K562 (cell line): ENCODE results near the gene CYP4F12. TPM values are rescaled to one million over a fixed set of nuclear protein-coding genes. Genes with fewer than 3 reads are reported as not detected.

Source experiments
- ARID1B ChIP-seq: fragments of 450-650 bp; IDR thresholded peaks from 2 replicates; pipeline ENCODE4 v1.6.1; 2016; ENCODE audit warnings: antibody characterized with exemption, mild to moderate bottlenecking, inconsistent platforms
- CBFB ChIP-seq: sonication (generic); formaldehyde crosslinking; IDR thresholded peaks from 2 replicates; pipeline ENCODE4 v1.4.0; 2020; ENCODE audit warnings: mild to moderate bottlenecking, missing genetic modification reagents
- CTBP1 ChIP-seq: fragments of 450-650 bp; IDR thresholded peaks from 2 replicates; pipeline ENCODE4 v1.6.1; 2016; ENCODE audit warnings: borderline replicate concordance
- DACH1 ChIP-seq: fragments of 450-650 bp; IDR thresholded peaks from 2 replicates; pipeline ENCODE4 v1.6.1; 2018; ENCODE audit not compliant: partially characterized antibody
- EHMT2 ChIP-seq: fragments of 450-650 bp; IDR thresholded peaks from 2 replicates; pipeline ENCODE4 v1.6.1; 2018; ENCODE audit warnings: antibody characterized with exemption
- ESRRA ChIP-seq: fragments of 450-650 bp; IDR thresholded peaks from 2 replicates; pipeline ENCODE4 v1.6.1; 2014; ENCODE audit warnings: low read depth, mild to moderate bottlenecking, moderate library complexity, borderline replicate concordance
- GTF3C2 ChIP-seq: IDR thresholded peaks from 3 replicates; pipeline ENCODE4 v1.6.1; 2011; ENCODE audit warnings: borderline replicate concordance, mild to moderate bottlenecking, moderate library complexity; ENCODE audit not compliant: insufficient read length; ENCODE audit errors: extremely low read depth
- HMBOX1 ChIP-seq: sonication (generic); IDR thresholded peaks from 2 replicates; pipeline ENCODE4 v1.6.1; 2016
- NFIC ChIP-seq: fragments of 450-650 bp; IDR thresholded peaks from 2 replicates; pipeline ENCODE4 v1.6.1; 2017; ENCODE audit warnings: mild to moderate bottlenecking, inconsistent platforms
- NFYB ChIP-seq: IDR thresholded peaks from 2 replicates; pipeline ENCODE4 v1.6.1; 2011; ENCODE audit warnings: mild to moderate bottlenecking, moderate library complexity; ENCODE audit not compliant: insufficient read length; ENCODE audit errors: extremely low read depth
- NR1H2 ChIP-seq: sonication (generic); formaldehyde crosslinking; IDR thresholded peaks from 2 replicates; pipeline ENCODE4 v1.4.0; 2020; ENCODE audit warnings: mild to moderate bottlenecking, missing genetic modification reagents
- NRF1 ChIP-seq, 2 experiments: fragments of 450-650 bp; IDR thresholded peaks in 1 of 2; conservative IDR thresholded peaks in 1 of 2; 2 replicates each; pipeline ENCODE4 v1.6.1; 2014; ENCODE audit warnings: mild to moderate bottlenecking in 2 of 2
- PCBP2 ChIP-seq: fragments of 200-400 bp; formaldehyde crosslinking; IDR thresholded peaks from 2 replicates; pipeline ENCODE4 v1.6.1; 2018; ENCODE audit warnings: low read length, low read depth, mild to moderate bottlenecking, moderate library complexity; ENCODE audit not compliant: poor library complexity, severe bottlenecking
- RBM17 ChIP-seq: fragments of 200-400 bp; formaldehyde crosslinking; IDR thresholded peaks from 2 replicates; pipeline ENCODE4 v1.6.1; 2017; ENCODE audit warnings: low read depth, mild to moderate bottlenecking, low read length, borderline replicate concordance
- SMARCB1 ChIP-seq: IDR thresholded peaks from 2 replicates; pipeline ENCODE4 v1.6.1; 2011; ENCODE audit warnings: improper control_type of control experiment, low read depth; ENCODE audit not compliant: insufficient read length
- TBL1XR1 ChIP-seq, 2 experiments: IDR thresholded peaks; 2 replicates each; pipeline ENCODE4 v1.6.1; 2012; ENCODE audit warnings: improper control_type of control experiment in 2 of 2, low read length in 2 of 2, mild to moderate bottlenecking in 1 of 2
- ZBTB8A ChIP-seq: fragments of 450-650 bp; IDR thresholded peaks from 2 replicates; pipeline ENCODE4 v1.6.1; 2018; ENCODE audit warnings: mild to moderate bottlenecking, moderate library complexity; ENCODE audit not compliant: partially characterized antibody
- ZKSCAN1 ChIP-seq: fragments of 150-350 bp; IDR thresholded peaks from 2 replicates; pipeline ENCODE4 v1.6.1; 2016; ENCODE audit warnings: low read depth, low read length
- ZMIZ1 ChIP-seq, 2 experiments: fragments of 150-350 bp in 1 of 2; IDR thresholded peaks; 2 replicates each; pipeline ENCODE4 v1.6.1; 2012 to 2016; ENCODE audit warnings: low read depth in 2 of 2, low read length in 2 of 2, mild to moderate bottlenecking in 1 of 2, moderate library complexity in 1 of 2
- ZNF282 ChIP-seq: sonication (generic); formaldehyde crosslinking; IDR thresholded peaks from 2 replicates; pipeline ENCODE4 v1.8.1; 2023; ENCODE audit warnings: missing genetic modification reagents
- ZNF785 ChIP-seq: fragments of 250-450 bp; sonication (Bioruptor Pico); IDR thresholded peaks from 2 replicates; pipeline ENCODE4 v1.4.0; 2020; ENCODE audit warnings: mild to moderate bottlenecking
- polyA plus RNA-seq, 8 experiments: library from polyadenylated mRNA; depleted of rRNA in 4 of 8; stranded (reverse) in 5 of 8; unstranded in 3 of 8; fragments of >200 nt; fragmentation: Nextera tagmentation in 2 of 8; fragmentation: Illumina TruSeq in 1 of 8; extraction: Ambion mirVana in 2 of 8; extraction: Trizol in 1 of 8; gene quantifications; 2 replicates each; pipeline versions ENCODE4 v1.2.1 to v1.2.3, GENCODE V29; 2011 to 2014; ENCODE audit warnings: inconsistent platforms in 1 of 8, missing spikeins in 1 of 8
- total RNA-seq, 7 experiments: library from RNA; depleted of rRNA in 6 of 7; stranded (reverse); fragments of >200 nt in 6 of 7; fragmentation: Illumina TruSeq in 2 of 7; extraction: Trizol in 2 of 7; gene quantifications; 2 replicates each; pipeline versions ENCODE4 v1.2.1 to v1.2.3, GENCODE V29; 2011 to 2021; ENCODE audit warnings: low replicate concordance in 1 of 7

Gene CYP4F12
- total and polyA plus RNA-seq, 9 of the 15 experiments (the other 6 are each of a cell fraction or from before 2014, with no cell fraction given) = not detected

GRCh38 chr19:15640294-15640903, 32.5 kb upstream of the CYP4F12 start, which contains the start of gene CYP4F3 (continued):
- TF ChIP-seq ZMIZ1 (IDR thresholded peaks at IDR 0.05; ENCODE audit: low read depth in 2 of 2, low read length in 2 of 2) = no peak
- TF ChIP-seq CBFB (CRISPR knock-in tag) = no peak
- TF ChIP-seq PCBP2 = no peak
- TF ChIP-seq ZNF282 (CRISPR knock-in tag) = no peak
- TF ChIP-seq ZKSCAN1 = peak; percentile 88
- TF ChIP-seq GTF3C2 = no peak
- no peak for TF ChIP-seq TBL1XR1 (IDR thresholded peaks at IDR 0.05; ENCODE audit: low read length in 2 of 2)
- TF ChIP-seq NFIC = peak; percentile 97
- no peak for TF ChIP-seq ESRRA
- no peak for TF ChIP-seq ZBTB8A
- TF ChIP-seq DACH1 = peak; percentile 53
- peak; percentile 88 for TF ChIP-seq CTBP1
- no peak for TF ChIP-seq RBM17
- peak in 1 of 2 experiments; percentile 27; a peak in 1 of 4 replicates for TF ChIP-seq NRF1 (conservative IDR thresholded peaks at IDR 0.05 in 1 of 2, IDR thresholded peaks at IDR 0.05 in 1 of 2)
- no peak for TF ChIP-seq HMBOX1
- no peak for TF ChIP-seq NR1H2 (CRISPR knock-in tag)
- TF ChIP-seq ARID1B = peak; percentile 68
- TF ChIP-seq ZNF785 (CRISPR knock-in tag) = no peak
- no peak for TF ChIP-seq SMARCB1
- no peak for TF ChIP-seq EHMT2
- TF ChIP-seq NFYB = peak; percentile 71
